ENCODE results near the gene CGB2.

The CGB2 gene

DNA sequence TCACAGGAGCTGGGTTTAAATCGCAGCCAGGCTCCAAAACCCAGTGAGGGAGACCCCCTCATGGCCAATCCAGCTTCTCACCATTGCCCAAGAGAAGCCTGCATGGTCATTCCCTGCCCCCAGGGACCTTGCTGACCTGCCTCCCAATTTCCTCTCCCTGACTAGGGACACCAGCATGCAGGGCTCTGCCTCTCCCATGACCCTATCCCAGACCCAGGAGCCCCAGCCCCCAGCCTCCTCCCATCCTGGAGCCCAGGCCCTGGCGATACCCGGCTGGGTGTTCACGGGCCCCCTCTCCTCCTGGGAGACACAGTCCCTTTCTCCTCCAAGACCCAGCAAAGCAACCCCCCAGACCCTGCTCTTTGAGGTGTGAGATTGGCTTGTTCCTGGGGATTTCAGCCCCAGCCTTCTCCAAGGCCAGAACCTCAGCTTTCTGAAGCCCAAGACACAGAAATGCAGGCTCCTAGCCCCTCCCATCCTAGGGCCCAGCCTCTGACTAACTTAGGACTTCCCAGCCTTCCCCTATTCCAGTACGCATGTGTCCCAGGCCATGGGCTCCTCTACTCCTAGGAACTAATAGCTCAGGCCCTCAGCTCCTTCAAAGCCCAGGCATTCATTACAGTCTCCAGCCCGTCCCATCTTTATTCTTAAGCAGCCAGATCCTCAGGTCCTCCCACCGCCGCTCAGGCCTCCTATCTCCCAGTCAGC, 39.7 kb upstream of the CGB2 start:
- Histone ChIP-seq H3K4me1 (ENCODE audit: control insufficient read depth, insufficient read depth, low read length, poor library complexity, severe bottlenecking) (peaks cover 16% of the 10 kb centered on the region), H3K9me3 (ENCODE audit: control insufficient read depth, low read length) (no peaks in the 10 kb centered on the region), H3K36me3 (ENCODE audit: control insufficient read depth, insufficient read depth, low read length) (peaks cover 34% of the 10 kb centered on the region), H3K4me3 (ENCODE audit: extremely low read depth, insufficient read depth, low read length, poor library complexity, severe bottlenecking) (peak overlapping the region; percentile 98), H3K27ac (ENCODE audit: low read depth, low read length, severe bottlenecking) (peak overlapping the region; percentile 5)
- 23 to 38% methylated on average over 5 to 7 of the region's 8 CpGs for WGBS, 2 experiments (ENCODE audit: insufficient coverage in 2 of 2)

DNA sequence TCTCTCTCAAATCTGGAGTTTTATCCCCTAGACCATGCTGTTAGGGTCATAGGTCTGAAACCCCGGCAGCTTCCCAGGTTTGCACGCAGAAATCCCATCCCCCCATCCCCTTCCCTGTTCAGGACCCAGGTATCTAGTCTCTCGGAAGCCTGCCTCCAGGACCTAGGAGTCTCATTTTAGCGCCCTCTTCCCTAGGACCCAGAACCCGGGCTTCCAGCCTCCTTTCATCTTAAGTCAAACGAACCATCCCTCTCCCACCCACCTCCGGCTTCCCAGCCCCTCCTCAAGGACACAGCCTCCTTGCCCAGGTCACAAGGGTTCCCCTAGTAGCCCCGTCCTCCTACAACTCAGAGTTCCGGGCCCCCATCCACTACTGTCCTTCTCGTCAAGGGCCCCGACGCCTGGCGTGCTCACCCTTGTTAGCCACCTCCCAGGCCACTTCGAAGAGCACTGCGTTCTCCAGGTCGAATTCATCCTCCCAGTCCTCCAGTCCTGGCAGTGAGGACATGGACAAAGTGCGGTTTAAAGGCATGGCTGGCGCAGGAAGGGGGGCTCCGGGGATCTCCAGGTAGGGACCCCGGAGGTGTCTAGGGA, 39.0 kb upstream of the CGB2 start:
- H3K4me1 ChIP-seq (ENCODE audit: control insufficient read depth, insufficient read depth, low read length, poor library complexity, severe bottlenecking): peaks cover 16% of the 10 kb centered on the region
- H3K36me3 ChIP-seq (ENCODE audit: control insufficient read depth, insufficient read depth, low read length): peaks cover 31% of the 10 kb centered on the region
- H3K27ac ChIP-seq (ENCODE audit: low read depth, low read length, severe bottlenecking): peak overlapping the region; percentile 65
- WGBS, 2 experiments (ENCODE audit: insufficient coverage in 2 of 2): 1 to 2% methylated on average over 18 to 20 of the region's 20 CpGs
- H3K4me3 ChIP-seq (ENCODE audit: extremely low read depth, insufficient read depth, low read length, poor library complexity, severe bottlenecking): peak overlapping the region; percentile 98
- H3K9me3 ChIP-seq (ENCODE audit: control insufficient read depth, low read length): no peaks in the 10 kb centered on the region

DNA sequence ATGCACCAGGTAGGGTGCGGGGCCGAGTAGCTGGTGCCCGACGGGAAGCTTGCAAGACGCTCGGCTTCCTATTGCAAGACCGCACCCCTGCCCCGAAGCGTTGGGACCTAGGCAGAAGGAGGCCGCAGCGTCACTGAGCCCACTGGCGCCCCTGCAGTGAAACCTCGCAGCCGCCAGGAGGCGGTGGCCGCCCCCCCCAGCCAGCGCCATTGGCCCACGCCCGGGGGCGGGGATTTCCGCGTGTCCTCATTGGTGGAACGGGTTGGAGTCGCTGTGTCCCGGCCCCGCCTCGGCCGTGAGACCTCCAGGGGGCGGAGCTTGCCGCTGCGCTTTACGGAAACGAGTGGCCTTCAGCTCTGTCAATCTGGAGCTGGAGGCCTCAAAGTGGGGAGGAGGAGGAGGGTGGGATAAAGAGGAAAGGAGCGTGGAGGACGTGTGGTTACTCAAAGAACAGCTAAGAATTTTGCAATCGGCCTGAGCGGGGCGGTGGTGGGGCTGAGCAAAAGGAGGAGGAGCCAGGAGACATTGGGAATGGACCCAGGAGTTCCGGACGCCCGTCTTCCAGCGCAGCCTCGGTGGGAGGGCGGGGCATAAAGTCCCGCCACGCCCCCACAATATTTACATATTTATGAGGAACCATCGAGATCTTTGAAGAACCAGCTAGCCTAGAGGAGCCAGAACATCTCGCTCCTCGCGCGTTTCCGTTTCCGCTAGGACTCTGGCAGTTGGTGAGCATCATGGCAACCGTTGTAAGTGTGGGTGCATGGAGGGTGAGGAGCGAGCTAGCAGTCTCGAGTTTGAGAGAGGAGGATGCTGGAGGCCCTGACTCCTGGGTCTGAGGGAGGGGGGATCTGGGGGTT, 38.3 kb upstream of the CGB2 start, which contains the start of the genes GYS1 and RUVBL2:
TSS of gene GYS1 (minus strand) at position 135 of the 860 bp plus-strand sequence. CDS start 197 bp downstream, outside the sequence.
TSS of gene RUVBL2 (plus strand) at position 713 of the 860 bp plus-strand sequence. CDS start at position 738, 25 bp downstream.
- Histone ChIP-seq H3K27ac (ENCODE audit: low read depth, low read length, severe bottlenecking) (peak within 1 kb of the TSS; percentile 80), H3K4me1 (ENCODE audit: control insufficient read depth, insufficient read depth, low read length, poor library complexity, severe bottlenecking) (peaks cover 16% of the 10 kb centered on the region), H3K4me3 (ENCODE audit: extremely low read depth, insufficient read depth, low read length, poor library complexity, severe bottlenecking) (peak within 1 kb of the TSS; percentile 98), H3K36me3 (ENCODE audit: control insufficient read depth, insufficient read depth, low read length) (peaks cover 25% of the 10 kb centered on the region), H3K9me3 (ENCODE audit: control insufficient read depth, low read length) (no peaks in the 10 kb centered on the region)
- 0 to 1% methylated on average over 43 to 47 of the region's 56 CpGs for WGBS, 2 experiments (ENCODE audit: insufficient coverage in 2 of 2)

DNA sequence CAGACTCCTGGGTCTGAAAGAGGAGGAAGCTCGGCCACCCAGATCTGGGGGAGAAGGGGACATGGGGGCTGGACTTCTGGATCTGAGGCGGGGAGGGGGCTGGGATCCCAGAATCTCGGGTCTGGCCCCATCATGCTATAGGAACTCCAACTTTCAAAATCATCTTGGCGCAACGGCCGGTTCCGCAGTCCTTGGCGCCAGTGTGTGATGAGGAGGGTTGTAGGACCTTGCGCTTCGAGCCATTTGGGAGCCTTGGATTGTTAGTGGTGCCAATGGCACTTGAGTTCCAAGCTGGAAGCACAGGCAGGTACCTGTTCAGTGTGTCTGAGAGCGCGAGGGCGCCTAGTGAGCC, 37.7 kb upstream of the CGB2 start:
- Histone ChIP-seq H3K4me1 (ENCODE audit: control insufficient read depth, insufficient read depth, low read length, poor library complexity, severe bottlenecking) (peaks cover 16% of the 10 kb centered on the region), H3K4me3 (ENCODE audit: extremely low read depth, insufficient read depth, low read length, poor library complexity, severe bottlenecking) (peak overlapping the region; percentile 98), H3K9me3 (ENCODE audit: control insufficient read depth, low read length) (no peaks in the 10 kb centered on the region), H3K36me3 (ENCODE audit: control insufficient read depth, insufficient read depth, low read length) (peaks cover 20% of the 10 kb centered on the region), H3K27ac (ENCODE audit: low read depth, low read length, severe bottlenecking) (peak overlapping the region; percentile 80)
- WGBS, 2 experiments (ENCODE audit: insufficient coverage in 2 of 2): 0 to 4% methylated on average over 6 to 7 of the region's 13 CpGs

DNA sequence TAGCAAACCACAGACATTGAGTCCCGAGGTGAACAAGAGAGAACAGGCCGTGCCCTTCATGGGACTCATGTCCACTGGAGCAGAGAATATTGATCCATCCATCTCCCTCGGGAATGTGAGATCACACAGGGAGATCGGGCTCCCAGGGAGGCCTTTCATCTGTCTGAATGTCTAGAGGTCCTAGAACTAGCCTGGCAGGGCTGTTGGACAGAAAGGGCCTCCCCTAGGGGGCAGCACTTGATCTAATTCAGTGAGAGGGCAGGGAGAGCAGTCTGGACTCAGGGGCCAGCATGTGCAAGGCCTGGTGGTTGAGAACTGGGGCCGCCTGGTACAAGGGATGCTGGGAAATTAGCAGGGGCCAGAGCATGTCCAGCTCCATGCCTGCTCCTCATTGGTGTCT, 33.7 kb upstream of the CGB2 start:
- Histone ChIP-seq H3K27ac (ENCODE audit: low read depth, low read length, severe bottlenecking) (no peak overlapping the region), H3K4me3 (ENCODE audit: extremely low read depth, insufficient read depth, low read length, poor library complexity, severe bottlenecking) (no peak overlapping the region), H3K4me1 (ENCODE audit: control insufficient read depth, insufficient read depth, low read length, poor library complexity, severe bottlenecking) (peaks cover 7% of the 10 kb centered on the region), H3K9me3 (ENCODE audit: control insufficient read depth, low read length) (no peaks in the 10 kb centered on the region), H3K36me3 (ENCODE audit: control insufficient read depth, insufficient read depth, low read length) (peaks cover 31% of the 10 kb centered on the region)
- 80 to 88% methylated on average over 4 to 5 of the region's 5 CpGs for WGBS, 2 experiments (ENCODE audit: insufficient coverage in 2 of 2)

DNA sequence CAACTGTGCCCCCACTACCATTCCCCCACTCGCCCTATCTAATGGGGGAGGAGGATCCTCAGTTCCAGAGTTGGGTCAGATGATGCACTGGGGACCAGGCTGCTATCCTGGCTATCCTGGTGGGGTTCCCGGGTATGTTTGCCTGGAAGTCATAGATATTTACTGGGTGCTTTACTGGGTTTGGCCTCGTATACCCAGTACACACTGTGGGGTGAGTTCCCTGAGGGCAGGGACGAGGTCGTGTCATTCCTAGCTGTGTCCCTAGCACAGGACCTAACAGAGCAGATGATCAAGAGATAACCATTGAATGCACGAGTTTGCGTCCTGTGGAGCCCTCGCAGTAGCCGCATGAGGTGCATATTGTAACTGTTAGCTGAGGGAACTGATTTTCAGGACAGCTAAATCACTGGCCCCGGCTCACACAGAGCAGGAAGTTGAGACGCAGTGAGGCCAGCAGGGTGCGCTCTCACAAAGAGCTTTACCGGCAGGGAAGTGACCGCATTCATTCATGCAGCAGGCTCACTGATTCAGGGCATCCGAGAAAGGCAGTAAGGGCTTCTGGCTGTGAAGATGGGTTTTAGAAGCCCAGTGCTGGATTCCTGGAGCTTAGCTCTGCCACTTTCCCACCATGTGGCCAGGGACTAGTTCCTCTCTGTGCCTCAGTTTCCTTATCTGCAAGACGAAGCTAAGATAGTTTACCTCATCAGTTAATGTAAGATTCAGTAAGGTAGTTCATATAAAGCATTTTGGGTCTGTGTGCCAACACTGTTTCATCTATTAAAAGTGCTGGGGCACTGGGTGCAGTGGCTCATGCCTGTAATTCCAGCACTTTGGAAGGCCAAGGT, 32.0 kb upstream of the CGB2 start:
- Histone ChIP-seq H3K36me3 (ENCODE audit: control insufficient read depth, insufficient read depth, low read length) (peaks cover 48% of the 10 kb centered on the region), H3K4me3 (ENCODE audit: extremely low read depth, insufficient read depth, low read length, poor library complexity, severe bottlenecking) (no peak overlapping the region), H3K4me1 (ENCODE audit: control insufficient read depth, insufficient read depth, low read length, poor library complexity, severe bottlenecking) (peaks cover 3% of the 10 kb centered on the region), H3K27ac (ENCODE audit: low read depth, low read length, severe bottlenecking) (no peak overlapping the region), H3K9me3 (ENCODE audit: control insufficient read depth, low read length) (no peaks in the 10 kb centered on the region)
- WGBS, 2 experiments (ENCODE audit: insufficient coverage in 2 of 2): 45 to 49% methylated on average over 13 of the region's 16 CpGs

DNA sequence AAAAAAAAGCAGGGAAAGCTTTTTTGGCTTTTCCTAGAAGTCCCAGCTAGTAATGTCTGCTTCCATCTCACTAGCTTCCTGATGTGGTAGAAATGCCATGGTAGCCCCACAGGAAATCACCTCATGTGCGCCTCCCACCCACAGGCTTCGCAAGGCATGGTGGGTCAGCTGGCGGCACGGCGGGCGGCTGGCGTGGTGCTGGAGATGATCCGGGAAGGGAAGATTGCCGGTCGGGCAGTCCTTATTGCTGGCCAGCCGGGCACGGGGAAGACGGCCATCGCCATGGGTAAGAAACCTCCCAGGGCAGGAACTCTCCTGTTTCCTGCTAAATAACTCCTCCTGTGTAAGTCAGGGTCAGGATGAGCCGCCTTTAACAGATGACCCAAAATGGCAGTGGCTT, 27.6 kb upstream of the CGB2 start:
- peaks cover 74% of the 10 kb centered on the region for H3K36me3 ChIP-seq (ENCODE audit: control insufficient read depth, insufficient read depth, low read length)
- WGBS, 2 experiments (ENCODE audit: insufficient coverage in 2 of 2): 96 to 98% methylated on average over 14 of the region's 15 CpGs
- H3K4me3 ChIP-seq (ENCODE audit: extremely low read depth, insufficient read depth, low read length, poor library complexity, severe bottlenecking): no peak overlapping the region

DNA sequence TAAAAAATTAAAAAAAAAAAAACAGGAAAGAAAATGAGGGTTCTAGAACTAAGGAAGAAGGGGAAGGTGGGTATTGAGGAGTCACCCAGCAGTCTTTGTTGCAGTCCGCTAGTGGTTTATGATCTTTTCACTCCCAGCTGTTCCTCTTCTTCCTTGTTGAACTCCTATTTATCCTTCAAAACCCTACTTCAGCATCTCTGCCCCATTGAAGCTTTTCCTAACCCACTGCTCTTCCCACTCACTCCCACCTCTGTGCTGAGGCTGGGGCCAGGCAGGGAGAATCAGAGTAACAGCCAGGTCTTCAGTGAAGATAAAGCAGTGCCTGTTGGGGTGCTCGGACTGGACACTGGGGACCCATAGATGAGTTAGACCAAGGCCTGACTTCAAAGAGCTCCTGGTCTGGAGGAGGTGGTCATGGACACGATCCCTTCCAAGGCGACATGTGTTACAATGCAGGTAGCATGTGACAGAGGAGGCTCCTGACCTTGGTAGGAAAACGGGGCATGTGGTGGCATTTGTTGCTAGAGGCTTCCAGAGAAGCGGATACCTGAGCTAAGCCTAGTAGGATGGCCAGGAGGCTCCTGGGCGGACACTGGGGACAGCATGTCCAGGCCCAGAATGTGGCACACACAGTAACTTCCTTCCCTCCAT, 26.6 kb upstream of the CGB2 start:
- 96 to 100% methylated on average over 5 to 7 of the region's 7 CpGs for WGBS, 2 experiments (ENCODE audit: insufficient coverage in 2 of 2)
- Histone ChIP-seq H3K36me3 (ENCODE audit: control insufficient read depth, insufficient read depth, low read length) (peaks cover 72% of the 10 kb centered on the region), H3K4me3 (ENCODE audit: extremely low read depth, insufficient read depth, low read length, poor library complexity, severe bottlenecking) (no peak overlapping the region), H3K9me3 (ENCODE audit: control insufficient read depth, low read length) (no peaks in the 10 kb centered on the region), H3K4me1 (ENCODE audit: control insufficient read depth, insufficient read depth, low read length, poor library complexity, severe bottlenecking) (no peaks in the 10 kb centered on the region), H3K27ac (ENCODE audit: low read depth, low read length, severe bottlenecking) (no peak overlapping the region)

More for the DNA sequence above, 27.6 kb upstream of the CGB2 start:
- no peaks in the 10 kb centered on the region for H3K4me1 ChIP-seq (ENCODE audit: control insufficient read depth, insufficient read depth, low read length, poor library complexity, severe bottlenecking)
- no peaks in the 10 kb centered on the region for H3K9me3 ChIP-seq (ENCODE audit: control insufficient read depth, low read length)
- H3K27ac ChIP-seq (ENCODE audit: low read depth, low read length, severe bottlenecking): no peak overlapping the region

DNA sequence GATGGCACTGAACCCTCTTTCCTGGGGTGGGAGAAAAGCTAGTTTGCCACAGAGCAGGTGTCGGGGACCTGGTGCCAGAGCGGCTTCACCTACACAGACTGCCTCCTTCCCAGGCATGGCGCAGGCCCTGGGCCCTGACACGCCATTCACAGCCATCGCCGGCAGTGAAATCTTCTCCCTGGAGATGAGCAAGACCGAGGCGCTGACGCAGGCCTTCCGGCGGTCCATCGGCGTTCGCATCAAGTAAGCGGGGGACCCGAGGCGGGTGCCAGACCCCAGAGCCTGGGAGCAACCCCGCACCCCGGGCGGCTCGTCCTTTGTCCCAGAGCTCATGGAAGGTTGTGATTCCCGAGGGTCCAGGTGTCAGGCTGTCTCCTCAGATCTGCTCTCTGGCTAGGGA, 24.8 kb upstream of the CGB2 start:
- Histone ChIP-seq H3K36me3 (ENCODE audit: control insufficient read depth, insufficient read depth, low read length) (peaks cover 76% of the 10 kb centered on the region), H3K9me3 (ENCODE audit: control insufficient read depth, low read length) (no peaks in the 10 kb centered on the region), H3K4me1 (ENCODE audit: control insufficient read depth, insufficient read depth, low read length, poor library complexity, severe bottlenecking) (no peaks in the 10 kb centered on the region), H3K4me3 (ENCODE audit: extremely low read depth, insufficient read depth, low read length, poor library complexity, severe bottlenecking) (no peak overlapping the region), H3K27ac (ENCODE audit: low read depth, low read length, severe bottlenecking) (no peak overlapping the region)
- 96 to 98% methylated on average over 18 to 22 of the region's 22 CpGs for WGBS, 2 experiments (ENCODE audit: insufficient coverage in 2 of 2)
